HUES64 (cell line): ENCODE measurements around the gene CAPN13.

Experiments
- H3K27ac ChIP-seq: 2 replicates; pipeline ENCODE4 v1.7.0; 2013; ENCODE audit warnings: low read depth, low read length, inconsistent platforms
- H3K27me3 ChIP-seq: 2 replicates; pipeline ENCODE4 v1.6.1; 2013; ENCODE audit warnings: mild to moderate bottlenecking, low read length; ENCODE audit not compliant: insufficient read depth
- H3K36me3 ChIP-seq: 2 replicates; pipeline ENCODE4 v1.6.1; 2013; ENCODE audit warnings: mild to moderate bottlenecking, low read length; ENCODE audit not compliant: insufficient read depth
- H3K4me1 ChIP-seq: 2 replicates; pipeline ENCODE4 v1.6.1; 2013; ENCODE audit warnings: mild to moderate bottlenecking, low read length, moderate library complexity; ENCODE audit not compliant: insufficient read depth
- H3K4me3 ChIP-seq: 2 replicates; pipeline ENCODE4 v1.5.1; 2013; ENCODE audit warnings: mild to moderate bottlenecking, low read length, moderate library complexity
- H3K9ac ChIP-seq: 2 replicates; pipeline ENCODE4 v1.6.1; 2013; ENCODE audit warnings: mild to moderate bottlenecking, low read depth, low read length
- H3K9me3 ChIP-seq: 2 replicates; pipeline ENCODE4 v1.6.1; 2013; ENCODE audit warnings: low read depth, low read length; ENCODE audit not compliant: insufficient read depth
- WGBS: fragments of 150-250, 120-280 bp; methylation state at CpG from one replicate; pipeline ENCODE4 v1.1.7; 2013; ENCODE audit warnings: missing lambda C conversion rate; 5-methylcytosine and 5-hydroxymethylcytosine counted together

Gene CAPN13

DNA sequence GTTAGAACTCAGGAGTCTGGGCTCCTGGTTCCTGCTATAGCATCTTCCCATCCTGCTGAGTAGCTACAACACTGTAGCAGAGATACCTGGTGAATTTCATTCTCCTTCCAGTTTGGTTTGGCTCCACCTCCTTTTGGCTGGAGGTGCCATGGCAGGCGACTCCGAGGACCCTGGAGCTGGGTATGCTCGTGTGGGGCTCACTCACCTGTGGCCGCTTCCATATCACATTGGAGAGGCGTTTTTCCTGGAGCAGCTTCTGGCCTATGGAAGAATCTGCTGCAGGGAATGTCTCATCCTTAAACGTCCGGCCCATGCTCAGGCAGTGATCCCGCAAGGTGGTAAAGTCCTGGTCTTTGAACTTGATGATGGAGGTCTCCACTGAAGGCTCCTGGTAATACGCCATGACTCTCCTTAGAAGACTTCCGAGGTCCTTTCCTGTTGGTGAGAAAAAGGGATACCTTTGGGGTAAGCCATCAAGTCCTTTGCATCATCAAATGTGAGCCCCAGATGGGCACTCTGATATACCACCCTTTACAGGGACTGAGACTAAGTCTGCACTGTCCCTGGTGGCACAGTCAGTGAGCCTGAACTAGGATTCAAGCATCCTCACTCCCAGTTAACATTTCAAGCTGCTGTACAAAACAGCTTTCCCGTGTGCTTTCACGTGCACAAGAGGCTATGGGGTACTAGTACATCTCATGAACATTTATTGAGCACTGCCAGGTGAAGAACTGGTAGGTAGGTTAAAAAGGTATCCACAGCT is 20.1 kb downstream of the CAPN13 start:
- 91% methylated on average over 12 of the region's 12 CpGs for WGBS
- H3K27ac ChIP-seq: no peak overlapping the region
- no peaks in the 10 kb centered on the region for H3K27me3 ChIP-seq

DNA sequence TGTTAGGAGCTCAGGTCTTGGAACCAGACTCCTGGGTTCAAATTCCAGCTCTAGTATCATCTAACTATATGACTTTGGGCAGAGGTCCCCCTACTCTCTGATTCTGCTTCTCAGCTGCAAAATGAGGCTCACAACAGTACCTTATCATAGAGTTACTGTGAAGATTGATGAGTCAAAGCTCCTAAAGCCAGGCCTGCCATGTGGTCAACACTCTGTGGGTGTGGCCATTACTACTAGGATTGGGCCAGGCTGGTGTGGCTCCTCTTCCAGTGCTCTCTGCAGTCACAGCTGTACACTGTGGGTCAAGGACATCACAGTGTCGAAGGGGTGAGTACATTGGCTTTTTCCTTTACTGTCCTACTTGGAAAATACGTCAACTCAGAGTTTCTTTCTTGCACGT is 22.6 kb downstream of the CAPN13 start:
- no peaks in the 10 kb centered on the region for H3K4me1 ChIP-seq
- H3K9ac ChIP-seq: no peak overlapping the region
- H3K4me3 ChIP-seq: no peak overlapping the region
- no peak overlapping the region for H3K27ac ChIP-seq
- H3K36me3 ChIP-seq: no peaks in the 10 kb centered on the region
- no peaks in the 10 kb centered on the region for H3K9me3 ChIP-seq
- WGBS: 92% methylated on average over 3 of the region's 3 CpGs
- H3K27me3 ChIP-seq: no peaks in the 10 kb centered on the region

More for the DNA sequence above, 20.1 kb downstream of the CAPN13 start:
- Histone ChIP-seq H3K9me3 (no peaks in the 10 kb centered on the region), H3K9ac (no peak overlapping the region), H3K4me1 (no peaks in the 10 kb centered on the region), H3K4me3 (no peak overlapping the region), H3K36me3 (no peaks in the 10 kb centered on the region)

DNA sequence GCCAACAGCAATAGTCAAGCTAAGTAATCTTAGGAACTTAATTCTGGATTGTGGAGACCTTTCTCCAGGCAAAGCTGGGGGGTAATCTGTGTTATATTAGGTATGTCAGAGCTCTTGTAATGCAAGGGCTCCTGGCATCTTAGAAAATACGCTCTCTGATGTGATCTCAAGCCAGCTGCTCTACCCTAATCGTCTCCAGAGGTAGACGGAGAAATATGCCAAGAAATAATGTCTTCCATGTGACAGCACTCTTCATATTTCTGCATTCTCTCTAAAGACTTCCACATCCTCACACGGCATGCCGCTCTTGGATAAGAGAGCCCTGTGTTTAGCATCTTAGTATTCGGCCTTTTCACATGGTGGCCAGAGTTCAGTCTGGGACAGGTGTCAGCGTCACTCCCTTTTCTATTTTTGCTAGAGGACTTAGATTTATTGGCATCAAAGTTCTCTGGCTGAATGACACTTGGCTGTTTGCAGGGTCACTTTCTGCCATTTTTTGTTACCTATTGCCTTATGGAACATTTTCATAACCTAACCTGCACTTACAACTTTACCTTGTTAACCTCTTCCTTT is 25.2 kb downstream of the CAPN13 start:
- Histone ChIP-seq H3K9ac (no peak overlapping the region), H3K4me1 (no peaks in the 10 kb centered on the region), H3K27ac (no peak overlapping the region), H3K9me3 (no peaks in the 10 kb centered on the region), H3K4me3 (no peak overlapping the region), H3K27me3 (no peaks in the 10 kb centered on the region), H3K36me3 (no peaks in the 10 kb centered on the region)
- WGBS: 96% methylated on average over 7 of the region's 7 CpGs

DNA sequence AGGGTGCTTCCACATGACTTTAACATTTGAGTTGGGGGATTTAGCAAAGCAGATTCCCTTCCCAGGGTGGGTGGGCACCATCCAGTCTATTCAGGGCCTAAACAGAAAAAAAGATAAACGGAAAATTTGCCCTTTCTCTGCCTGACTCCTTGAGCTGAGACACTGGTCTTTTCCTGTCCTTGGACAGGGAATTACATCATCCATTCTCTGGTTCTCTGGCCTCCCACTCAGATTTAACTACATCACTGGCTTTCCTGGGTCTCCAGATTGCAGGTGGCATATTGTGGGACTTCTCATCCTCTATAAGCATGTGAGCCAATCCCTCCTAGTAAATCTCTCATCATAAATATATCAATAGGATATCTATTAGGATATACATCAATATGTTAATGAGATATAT is 25.8 kb downstream of the CAPN13 start:
- no peaks in the 10 kb centered on the region for H3K27me3 ChIP-seq
- WGBS: 91% methylated on average over 1 of the region's 1 CpG

DNA sequence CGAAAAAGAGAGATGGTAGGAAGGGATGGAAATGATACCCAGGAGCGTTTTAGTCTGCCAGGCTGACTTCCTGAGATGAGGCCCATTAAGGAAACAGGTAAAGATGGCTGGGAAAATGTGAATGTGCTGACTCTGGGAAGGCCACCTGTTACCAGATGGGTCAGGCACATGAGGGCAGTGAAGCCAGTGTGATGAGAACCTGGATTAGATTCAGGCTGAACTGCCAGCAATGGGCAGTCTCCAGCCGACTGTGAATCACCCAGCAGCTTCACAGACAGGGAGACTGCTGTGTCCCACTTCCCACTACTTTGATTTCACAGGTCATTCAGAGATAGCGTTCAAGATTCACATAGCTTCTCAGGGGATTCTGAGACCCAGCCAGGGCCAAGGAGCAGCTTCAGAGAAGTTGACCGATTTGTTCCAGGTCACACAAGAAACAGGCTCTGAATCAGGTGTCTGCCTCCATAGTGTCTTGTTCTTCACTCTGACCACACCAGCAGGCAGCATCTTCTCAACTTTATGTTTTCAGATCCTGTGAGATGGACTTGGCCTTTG is 26.4 kb downstream of the CAPN13 start:
- Histone ChIP-seq H3K4me3 (no peak overlapping the region), H3K27me3 (no peaks in the 10 kb centered on the region), H3K9ac (no peak overlapping the region), H3K27ac (no peak overlapping the region), H3K4me1 (no peaks in the 10 kb centered on the region), H3K9me3 (no peaks in the 10 kb centered on the region), H3K36me3 (no peaks in the 10 kb centered on the region)
- 92% methylated on average over 5 of the region's 5 CpGs for WGBS

More for the DNA sequence above, 25.8 kb downstream of the CAPN13 start:
- no peak overlapping the region for H3K9ac ChIP-seq
- no peaks in the 10 kb centered on the region for H3K4me1 ChIP-seq
- H3K36me3 ChIP-seq: no peaks in the 10 kb centered on the region
- H3K4me3 ChIP-seq: no peak overlapping the region
- H3K9me3 ChIP-seq: no peaks in the 10 kb centered on the region
- H3K27ac ChIP-seq: no peak overlapping the region

DNA sequence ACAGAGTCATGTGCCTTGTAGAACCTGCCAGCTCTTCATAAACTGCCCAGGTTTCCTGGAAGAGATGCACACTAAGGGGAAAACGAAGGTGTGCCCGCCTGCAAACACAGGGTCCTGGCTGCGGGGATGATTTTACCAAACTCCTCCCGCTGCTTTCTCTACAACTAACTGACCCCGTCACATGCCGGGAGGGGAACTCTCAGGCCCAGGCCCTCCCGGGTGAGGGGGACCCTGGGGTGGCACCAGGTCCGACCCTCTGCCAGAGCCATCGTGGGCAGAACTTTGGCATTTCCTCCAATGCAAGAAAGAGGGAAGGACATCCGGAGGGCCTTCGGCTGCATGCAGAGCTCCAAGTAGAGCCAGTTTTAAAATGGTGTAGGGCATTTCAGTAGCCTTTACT is 28.6 kb downstream of the CAPN13 start:
- no peaks in the 10 kb centered on the region for H3K27me3 ChIP-seq
- H3K4me1 ChIP-seq: no peaks in the 10 kb centered on the region
- H3K4me3 ChIP-seq: no peak overlapping the region
- no peak overlapping the region for H3K27ac ChIP-seq
- 97% methylated on average over 11 of the region's 11 CpGs for WGBS
- H3K9me3 ChIP-seq: no peaks in the 10 kb centered on the region
- H3K9ac ChIP-seq: no peak overlapping the region
- H3K36me3 ChIP-seq: no peaks in the 10 kb centered on the region

DNA sequence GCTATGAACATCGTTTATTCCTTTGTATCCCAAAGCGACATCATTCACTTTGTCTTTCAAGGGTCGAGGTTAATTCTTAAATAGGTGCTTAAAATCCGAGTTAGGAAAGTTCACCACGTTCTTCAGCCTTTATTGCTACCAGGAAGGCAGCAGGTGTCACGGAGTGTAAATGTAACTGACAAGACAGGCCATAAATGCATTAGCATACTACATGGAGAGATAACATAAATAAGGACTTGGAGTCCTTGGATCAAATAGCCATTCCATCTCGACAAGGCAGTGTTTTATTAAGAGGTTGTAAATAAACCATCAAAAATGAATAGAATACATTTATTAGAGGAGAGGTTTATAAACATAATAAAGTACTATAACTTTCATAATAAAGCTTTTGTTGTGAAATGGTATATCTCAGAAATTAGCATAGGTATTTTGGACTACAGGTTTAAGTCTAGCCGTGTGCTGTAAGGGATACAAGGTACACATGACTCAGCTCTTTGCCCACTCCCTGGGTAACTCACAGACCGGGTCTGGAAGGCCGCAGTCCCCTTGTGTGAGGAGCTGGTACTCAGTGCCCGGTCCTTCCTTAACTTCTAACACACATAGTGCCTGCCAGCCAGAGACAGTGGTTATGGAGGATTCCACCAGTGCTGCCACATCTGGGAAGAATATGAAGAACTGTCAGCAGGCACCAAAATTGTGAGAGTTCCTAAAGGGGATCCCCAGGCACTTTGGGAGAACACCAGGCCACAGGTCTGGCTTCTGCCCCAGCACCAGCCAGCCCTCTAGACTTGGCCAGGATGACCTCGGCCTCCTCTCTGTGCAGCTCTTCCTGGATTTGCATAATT is 29.4 kb downstream of the CAPN13 start:
- 94% methylated on average over 11 of the region's 12 CpGs for WGBS
- Histone ChIP-seq H3K27ac (no peak overlapping the region), H3K4me3 (no peak overlapping the region), H3K9me3 (no peaks in the 10 kb centered on the region), H3K9ac (no peak overlapping the region), H3K27me3 (no peaks in the 10 kb centered on the region), H3K36me3 (no peaks in the 10 kb centered on the region), H3K4me1 (no peaks in the 10 kb centered on the region)

DNA sequence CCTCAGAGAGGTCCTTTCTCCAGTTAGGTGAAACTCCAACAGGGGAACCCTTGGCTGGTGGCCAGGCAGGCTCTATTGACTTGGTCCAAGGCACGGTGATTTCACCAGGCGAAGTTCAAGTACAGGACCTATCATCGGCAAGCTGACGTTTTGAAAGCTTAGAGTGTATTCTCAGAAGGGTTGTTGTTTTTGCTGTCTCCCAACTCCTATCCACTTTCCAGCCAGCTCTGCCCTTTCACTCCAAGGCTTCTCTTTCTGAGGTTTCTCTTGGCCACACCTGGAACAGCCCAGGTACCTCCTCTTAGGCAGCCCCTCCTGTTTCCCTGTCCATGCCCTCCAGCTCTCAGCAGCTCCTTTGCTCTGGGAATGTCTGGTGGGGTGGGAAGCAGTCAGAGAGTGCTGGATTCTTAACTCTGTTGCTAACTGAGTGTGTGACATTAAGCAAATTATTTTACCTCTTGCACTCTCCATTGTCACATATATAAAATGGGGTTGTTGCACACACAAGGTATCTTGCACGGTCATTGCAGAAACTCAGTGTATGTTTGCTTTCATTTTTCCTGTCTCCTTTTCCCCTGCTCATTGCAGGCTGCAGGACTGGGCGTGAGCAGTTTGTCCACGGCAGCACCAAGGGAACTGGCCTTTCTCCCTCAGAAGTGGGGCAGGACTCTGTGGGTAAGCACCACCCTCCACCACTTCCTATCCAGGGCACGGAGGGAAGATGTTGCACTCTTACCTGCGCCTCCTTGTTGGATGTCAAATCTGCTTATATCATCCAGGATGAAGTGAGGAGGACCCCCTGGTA is 30.2 kb downstream of the CAPN13 start:
- Histone ChIP-seq H3K9ac (no peak overlapping the region), H3K27ac (no peak overlapping the region), H3K36me3 (no peaks in the 10 kb centered on the region), H3K4me1 (no peaks in the 10 kb centered on the region), H3K4me3 (no peak overlapping the region), H3K9me3 (no peaks in the 10 kb centered on the region), H3K27me3 (no peaks in the 10 kb centered on the region)
- 95% methylated on average over 9 of the region's 9 CpGs for WGBS

DNA sequence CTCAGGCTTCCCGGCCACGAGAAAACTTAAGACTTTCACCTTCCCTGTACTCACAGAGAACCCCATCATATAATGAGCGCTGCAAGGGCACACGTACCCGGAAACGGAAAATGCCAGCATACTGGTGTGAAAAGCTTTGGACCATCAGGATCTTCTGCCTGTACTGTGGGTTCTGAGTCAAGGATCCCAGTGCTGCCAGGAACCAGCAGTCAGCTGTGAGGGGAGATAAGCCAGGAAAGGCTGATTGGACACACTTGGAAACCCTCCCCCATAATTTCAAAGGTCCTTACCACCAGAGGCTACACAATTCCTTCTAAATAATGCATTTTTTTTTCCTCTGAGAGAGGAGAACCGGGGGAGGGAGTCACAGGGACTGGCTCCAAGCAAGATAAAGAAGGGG is 31.4 kb downstream of the CAPN13 start:
- Histone ChIP-seq H3K9me3 (no peaks in the 10 kb centered on the region), H3K27me3 (no peaks in the 10 kb centered on the region), H3K9ac (no peak overlapping the region), H3K4me1 (no peaks in the 10 kb centered on the region), H3K27ac (no peak overlapping the region), H3K4me3 (no peak overlapping the region), H3K36me3 (no peaks in the 10 kb centered on the region)
- 88% methylated on average over 7 of the region's 7 CpGs for WGBS

DNA sequence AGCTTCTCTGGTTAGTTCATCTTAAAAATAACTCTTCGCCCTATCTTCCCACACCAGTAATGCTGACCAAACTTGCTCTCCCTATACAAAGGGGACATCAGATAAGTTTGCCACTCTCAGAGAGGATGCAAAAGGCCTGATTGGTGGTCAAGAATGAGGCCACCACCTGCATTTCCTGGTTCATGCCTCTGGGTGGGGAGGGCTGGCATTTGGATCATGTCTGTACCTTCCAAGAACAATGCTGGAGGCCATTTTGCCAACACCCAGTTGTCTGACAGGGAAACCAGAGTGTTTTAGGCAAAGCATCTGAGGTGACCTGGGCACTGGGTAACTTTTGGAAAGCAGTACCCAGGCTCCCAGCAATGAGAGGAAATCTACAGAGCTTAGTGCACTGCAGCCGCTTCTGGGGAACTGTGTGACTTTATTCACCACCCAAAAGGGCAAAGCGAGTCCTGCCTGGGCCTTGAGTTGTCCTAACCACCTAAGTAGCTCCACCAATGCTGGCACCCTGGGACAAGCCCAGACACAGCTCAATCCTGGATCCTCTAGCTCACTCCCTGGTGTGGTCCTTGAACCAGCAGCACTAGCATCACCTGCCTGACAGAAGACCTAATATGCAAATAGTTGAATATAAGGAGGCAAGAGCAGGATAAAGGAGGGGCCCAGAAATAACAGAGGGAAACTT is 35.1 kb downstream of the CAPN13 start:
- 92% methylated on average over 3 of the region's 3 CpGs for WGBS

More for the DNA sequence above, 35.1 kb downstream of the CAPN13 start:
- Histone ChIP-seq H3K4me3 (no peak overlapping the region), H3K36me3 (no peaks in the 10 kb centered on the region), H3K9me3 (no peaks in the 10 kb centered on the region), H3K4me1 (no peaks in the 10 kb centered on the region), H3K9ac (no peak overlapping the region), H3K27ac (no peak overlapping the region), H3K27me3 (no peaks in the 10 kb centered on the region)
